ENCODE measurements around the gene HLA-B. TPM values are rescaled to one million over a fixed set of nuclear protein-coding genes. Genes with fewer than 3 reads are reported as not detected.
A peak's percentile ranks its signal among the peaks of the same experiment; 100 is the strongest.
"Not testable (repeated sequence)": the region's sequence is repeated elsewhere in the genome, so short reads cannot be mapped to it uniquely, and the experiment has no call there.

The HLA-B gene
- total RNA-seq (1,000 to 10,000 TPM in 1 of 2 donors, 100 to 1,000 TPM in 1; 668 to 1,563 TPM), polyA plus RNA-seq (1,000 to 10,000 TPM; 1,310 to 3,772 TPM)
- long read RNA-seq, donor 1, transcript HLA-B-254 (3 exons, 917 nt), result minor isoform, 6 of 127 reads
- long read RNA-seq, donor 1, transcript HLA-B-253 (2 exons, 753 nt), result minor isoform, 6 of 127 reads
- long read RNA-seq, donor 1, transcript HLA-B-249 (8 exons, 1,547 nt), result major isoform, 78 of 127 reads
- long read RNA-seq, donor 1, partial matches to known transcripts, result 29 of 127 reads
- long read RNA-seq, donor 1, other reads (novel, unspliced or antisense), result 6 of 127 reads
- long read RNA-seq, donor 2, transcript HLA-B-249 (8 exons, 1,547 nt), result major isoform, 37 of 73 reads
- long read RNA-seq, donor 2, partial matches to known transcripts, result 31 of 73 reads
- long read RNA-seq, donor 2, other reads (novel, unspliced or antisense), result 0 of 73 reads
- long read RNA-seq, donor 3, transcript HLA-B-253 (2 exons, 753 nt), result minor isoform, 6 of 43 reads
- long read RNA-seq, donor 3, transcript HLA-B-249 (8 exons, 1,547 nt), result major isoform, 19 of 43 reads
- long read RNA-seq, donor 3, partial matches to known transcripts, result 12 of 43 reads
- long read RNA-seq, donor 3, other reads (novel, unspliced or antisense), result 5 of 43 reads
- long read RNA-seq, donor 4, transcript HLA-B-249 (8 exons, 1,547 nt), result major isoform, 25 of 35 reads
- long read RNA-seq, donor 4, partial matches to known transcripts, result 6 of 35 reads
- long read RNA-seq, donor 4, other reads (novel, unspliced or antisense), result 0 of 35 reads
- long read RNA-seq, donor 5, transcript HLA-B-253 (2 exons, 753 nt), result minor isoform, 12 of 128 reads
- long read RNA-seq, donor 5, transcript HLA-B-249 (8 exons, 1,547 nt), result major isoform, 70 of 128 reads
- long read RNA-seq, donor 5, partial matches to known transcripts, result 40 of 128 reads
- long read RNA-seq, donor 5, other reads (novel, unspliced or antisense), result 0 of 128 reads

DNA sequence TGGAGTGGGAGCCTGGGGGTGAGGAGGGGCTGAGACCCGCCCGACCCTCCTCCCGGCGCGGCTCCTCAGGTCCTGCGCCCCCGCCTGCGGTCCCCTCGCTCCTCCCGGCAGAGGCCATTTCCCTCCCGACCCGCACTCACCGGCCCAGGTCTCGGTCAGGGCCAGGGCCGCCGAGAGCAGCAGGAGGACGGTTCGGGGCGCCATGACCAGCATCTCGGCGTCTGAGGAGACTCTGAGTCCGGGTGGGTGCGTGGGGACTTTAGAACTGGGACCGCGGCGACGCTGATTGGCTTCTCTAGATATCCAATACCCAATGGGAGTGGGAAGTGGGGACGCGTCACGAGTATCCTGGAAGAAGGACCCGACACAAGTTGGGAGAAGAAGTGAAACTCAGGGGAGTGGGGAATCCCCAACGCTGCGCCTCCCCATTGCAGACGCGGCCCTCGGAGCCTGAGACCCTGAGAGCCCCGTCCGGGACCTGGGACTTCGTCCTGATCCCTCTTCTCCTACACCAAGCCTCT is at the start of gene HLA-B:
HLA-B (minus strand) TSS at position 234 of the 521 bp plus-strand sequence; CDS start at position 213, 21 bp downstream.
- WGBS, 2 donors, result 0% methylated on average over 34 to 38 of the region's 39 CpGs
- peak within 1 kb of the TSS; percentile 80 to 95 for H3K27ac ChIP-seq (ENCODE audit: low read depth in 1 of 2, low read length in 1 of 2)
- no peak within 1 kb of the TSS for H3K9ac ChIP-seq (ENCODE audit: insufficient read depth in 1 of 2, low read length in 2 of 2)
- H3K4me1 ChIP-seq (ENCODE audit: control insufficient read depth in 5 of 5, insufficient read depth in 5 of 5, low read length in 5 of 5), result peaks cover 0 to 16% (median 0%) of the 10 kb centered on the region in 5 donors
- H3K4me3 ChIP-seq, result peak within 1 kb of the TSS; percentile 88
- peaks cover 0 to 23% (median 2%) of the 10 kb centered on the region in 4 donors for H3K36me3 ChIP-seq (ENCODE audit: control insufficient read depth in 4 of 4, insufficient read depth in 4 of 4, low read length in 4 of 4)
- H3K9me3 ChIP-seq (ENCODE audit: control insufficient read depth in 4 of 4, insufficient read depth in 3 of 4, low read length in 3 of 4), result no peaks in the 10 kb centered on the region
- TF ChIP-seq, protein P1, sequence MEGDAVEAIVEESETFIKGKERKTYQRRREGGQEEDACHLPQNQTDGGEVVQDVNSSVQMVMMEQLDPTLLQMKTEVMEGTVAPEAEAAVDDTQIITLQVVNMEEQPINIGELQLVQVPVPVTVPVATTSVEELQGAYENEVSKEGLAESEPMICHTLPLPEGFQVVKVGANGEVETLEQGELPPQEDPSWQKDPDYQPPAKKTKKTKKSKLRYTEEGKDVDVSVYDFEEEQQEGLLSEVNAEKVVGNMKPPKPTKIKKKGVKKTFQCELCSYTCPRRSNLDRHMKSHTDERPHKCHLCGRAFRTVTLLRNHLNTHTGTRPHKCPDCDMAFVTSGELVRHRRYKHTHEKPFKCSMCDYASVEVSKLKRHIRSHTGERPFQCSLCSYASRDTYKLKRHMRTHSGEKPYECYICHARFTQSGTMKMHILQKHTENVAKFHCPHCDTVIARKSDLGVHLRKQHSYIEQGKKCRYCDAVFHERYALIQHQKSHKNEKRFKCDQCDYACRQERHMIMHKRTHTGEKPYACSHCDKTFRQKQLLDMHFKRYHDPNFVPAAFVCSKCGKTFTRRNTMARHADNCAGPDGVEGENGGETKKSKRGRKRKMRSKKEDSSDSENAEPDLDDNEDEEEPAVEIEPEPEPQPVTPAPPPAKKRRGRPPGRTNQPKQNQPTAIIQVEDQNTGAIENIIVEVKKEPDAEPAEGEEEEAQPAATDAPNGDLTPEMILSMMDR (IDR thresholded peaks at IDR 0.05; ENCODE audit: control extremely low read depth, extremely low read depth), result no peak
- peaks cover 0 to 37% (median 10%) of the 10 kb centered on the region in 3 donors for H3K27me3 ChIP-seq (ENCODE audit: control insufficient read depth in 3 of 3, insufficient read depth in 3 of 3, low read length in 2 of 3)
- peak; percentile 94 for ATAC-seq (ENCODE audit: insufficient read depth, low FRiP score)
- peak; percentile 78 to 81 (median 80) for DNase-seq

DNA sequence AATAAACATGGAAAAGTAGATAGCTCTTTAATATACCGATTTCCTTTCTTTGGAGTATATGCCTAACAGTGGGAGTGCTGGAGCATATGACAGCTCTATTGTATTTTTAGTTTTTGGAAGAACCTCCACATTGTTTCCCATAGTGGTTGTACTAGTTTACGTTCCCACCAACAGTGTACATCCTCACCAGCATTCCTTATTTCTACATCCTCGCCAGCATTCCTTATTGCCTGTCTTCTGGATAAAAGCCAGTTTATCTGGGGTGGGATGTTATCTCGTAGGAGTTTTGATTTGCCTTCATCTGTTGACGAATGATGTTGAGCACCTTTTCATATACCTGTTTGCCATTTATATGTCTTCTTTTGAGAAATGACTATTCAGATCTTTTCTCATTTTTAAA is 49.0 kb upstream of the HLA-B start:
- Histone ChIP-seq H3K4me3 (no peak overlapping the region), H3K27ac (ENCODE audit: low read depth in 1 of 2, low read length in 1 of 2) (no peak overlapping the region), H3K9me3 (ENCODE audit: control insufficient read depth in 4 of 4, insufficient read depth in 3 of 4, low read length in 3 of 4) (no peaks in the 10 kb centered on the region), H3K36me3 (ENCODE audit: control insufficient read depth in 4 of 4, insufficient read depth in 4 of 4, low read length in 4 of 4) (peaks cover 0 to 6% (median 0%) of the 10 kb centered on the region in 4 donors), H3K4me1 (ENCODE audit: control insufficient read depth in 5 of 5, insufficient read depth in 5 of 5, low read length in 5 of 5) (peaks cover 0 to 21% (median 10%) of the 10 kb centered on the region in 5 donors), H3K9ac (ENCODE audit: insufficient read depth in 1 of 2, low read length in 2 of 2) (no peak overlapping the region), H3K27me3 (ENCODE audit: control insufficient read depth in 3 of 3, insufficient read depth in 3 of 3, low read length in 2 of 3) (peaks cover 0 to 10% (median 8%) of the 10 kb centered on the region in 3 donors)
- 70 to 73% methylated on average over 5 of the region's 5 CpGs for WGBS, 2 donors
- TF ChIP-seq, protein P1 (IDR thresholded peaks at IDR 0.05; ENCODE audit: control extremely low read depth, extremely low read depth), result no peak
- DNase-seq, result no peak
- no peak for ATAC-seq (ENCODE audit: insufficient read depth, low FRiP score)

DNA sequence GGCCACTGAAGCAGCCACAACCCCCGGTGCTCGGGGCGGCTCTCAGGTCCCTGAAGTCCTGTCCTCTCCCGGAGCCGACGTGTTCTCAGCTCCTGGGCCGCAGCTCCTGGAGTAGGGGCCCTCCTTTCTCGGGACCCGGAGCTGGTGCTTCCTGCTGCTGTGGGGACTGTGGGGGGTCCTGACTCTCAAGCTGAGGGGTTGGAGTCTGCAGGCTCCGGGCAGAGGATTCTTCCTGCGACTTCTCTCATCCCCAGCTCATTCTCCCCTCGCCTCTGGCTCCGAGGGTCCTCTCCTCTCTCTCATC is 47.0 kb upstream of the HLA-B start:
- peak overlapping the region; percentile 63 for H3K4me3 ChIP-seq
- H3K36me3 ChIP-seq (ENCODE audit: control insufficient read depth in 4 of 4, insufficient read depth in 4 of 4, low read length in 4 of 4); H3K9me3 ChIP-seq (ENCODE audit: control insufficient read depth in 4 of 4, insufficient read depth in 3 of 4, low read length in 3 of 4); DNase-seq; ATAC-seq (ENCODE audit: insufficient read depth, low FRiP score); H3K9ac ChIP-seq (ENCODE audit: insufficient read depth in 1 of 2, low read length in 2 of 2): not testable (repeated sequence)
- H3K27me3 ChIP-seq (ENCODE audit: control insufficient read depth in 3 of 3, insufficient read depth in 3 of 3, low read length in 2 of 3), result peaks cover 0 to 11% (median 10%) of the 10 kb centered on the region in 3 donors
- peak overlapping the region in 1 of 2 donors; percentile 86 for H3K27ac ChIP-seq (ENCODE audit: low read depth in 1 of 2, low read length in 1 of 2)
- 18 to 26% methylated on average over 13 of the region's 13 CpGs for WGBS, 2 donors
- peaks cover 0 to 24% (median 10%) of the 10 kb centered on the region in 5 donors for H3K4me1 ChIP-seq (ENCODE audit: control insufficient read depth in 5 of 5, insufficient read depth in 5 of 5, low read length in 5 of 5)
